Esophagus squamous epithelium (tissue), 4 donors: Measurements from ENCODE around the gene CGNL1.

Source experiments
- POLR2A ChIP-seq, 4 donors: fragments of 450-650 bp; IDR thresholded peaks; one replicate each; pipeline ENCODE4 v1.6.1; 2017; ENCODE audit warnings: antibody characterized with exemption in 4 of 4, mild to moderate bottlenecking in 4 of 4, moderate library complexity in 3 of 4
- TF ChIP-seq, protein P1 (sequence below), 6 experiments: fragments of 450-650 bp in 4 of 6; fragments of 200-600 bp in 2 of 6; sonication (generic) in 2 of 6; IDR thresholded peaks; one replicate each; pipeline ENCODE4 v1.5.1; 2016 to 2019; ENCODE audit warnings: antibody characterized with exemption in 6 of 6, mild to moderate bottlenecking in 4 of 6, moderate library complexity in 4 of 6

DNA sequence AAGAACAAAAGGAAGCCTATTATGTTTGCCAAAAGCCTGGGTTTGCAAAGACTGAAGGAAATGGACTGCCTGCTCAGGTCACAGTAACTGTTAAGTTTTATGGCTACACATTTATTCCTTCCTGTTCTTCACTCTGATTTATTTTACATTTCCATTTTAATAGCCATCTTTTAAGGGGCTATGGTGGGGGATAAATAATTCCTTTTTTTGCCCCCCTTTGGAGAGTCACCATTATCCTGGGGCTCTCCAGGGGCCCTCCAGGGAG lies 161.9 kb downstream of the CGNL1 start:
- TF ChIP-seq, protein P1, sequence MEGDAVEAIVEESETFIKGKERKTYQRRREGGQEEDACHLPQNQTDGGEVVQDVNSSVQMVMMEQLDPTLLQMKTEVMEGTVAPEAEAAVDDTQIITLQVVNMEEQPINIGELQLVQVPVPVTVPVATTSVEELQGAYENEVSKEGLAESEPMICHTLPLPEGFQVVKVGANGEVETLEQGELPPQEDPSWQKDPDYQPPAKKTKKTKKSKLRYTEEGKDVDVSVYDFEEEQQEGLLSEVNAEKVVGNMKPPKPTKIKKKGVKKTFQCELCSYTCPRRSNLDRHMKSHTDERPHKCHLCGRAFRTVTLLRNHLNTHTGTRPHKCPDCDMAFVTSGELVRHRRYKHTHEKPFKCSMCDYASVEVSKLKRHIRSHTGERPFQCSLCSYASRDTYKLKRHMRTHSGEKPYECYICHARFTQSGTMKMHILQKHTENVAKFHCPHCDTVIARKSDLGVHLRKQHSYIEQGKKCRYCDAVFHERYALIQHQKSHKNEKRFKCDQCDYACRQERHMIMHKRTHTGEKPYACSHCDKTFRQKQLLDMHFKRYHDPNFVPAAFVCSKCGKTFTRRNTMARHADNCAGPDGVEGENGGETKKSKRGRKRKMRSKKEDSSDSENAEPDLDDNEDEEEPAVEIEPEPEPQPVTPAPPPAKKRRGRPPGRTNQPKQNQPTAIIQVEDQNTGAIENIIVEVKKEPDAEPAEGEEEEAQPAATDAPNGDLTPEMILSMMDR (IDR thresholded peaks at IDR 0.05), result no peak
- TF ChIP-seq POLR2A (IDR thresholded peaks at IDR 0.05), result no peak
